Measurements from ENCODE around the gene GRAMD2A.

The GRAMD2A gene

DNA sequence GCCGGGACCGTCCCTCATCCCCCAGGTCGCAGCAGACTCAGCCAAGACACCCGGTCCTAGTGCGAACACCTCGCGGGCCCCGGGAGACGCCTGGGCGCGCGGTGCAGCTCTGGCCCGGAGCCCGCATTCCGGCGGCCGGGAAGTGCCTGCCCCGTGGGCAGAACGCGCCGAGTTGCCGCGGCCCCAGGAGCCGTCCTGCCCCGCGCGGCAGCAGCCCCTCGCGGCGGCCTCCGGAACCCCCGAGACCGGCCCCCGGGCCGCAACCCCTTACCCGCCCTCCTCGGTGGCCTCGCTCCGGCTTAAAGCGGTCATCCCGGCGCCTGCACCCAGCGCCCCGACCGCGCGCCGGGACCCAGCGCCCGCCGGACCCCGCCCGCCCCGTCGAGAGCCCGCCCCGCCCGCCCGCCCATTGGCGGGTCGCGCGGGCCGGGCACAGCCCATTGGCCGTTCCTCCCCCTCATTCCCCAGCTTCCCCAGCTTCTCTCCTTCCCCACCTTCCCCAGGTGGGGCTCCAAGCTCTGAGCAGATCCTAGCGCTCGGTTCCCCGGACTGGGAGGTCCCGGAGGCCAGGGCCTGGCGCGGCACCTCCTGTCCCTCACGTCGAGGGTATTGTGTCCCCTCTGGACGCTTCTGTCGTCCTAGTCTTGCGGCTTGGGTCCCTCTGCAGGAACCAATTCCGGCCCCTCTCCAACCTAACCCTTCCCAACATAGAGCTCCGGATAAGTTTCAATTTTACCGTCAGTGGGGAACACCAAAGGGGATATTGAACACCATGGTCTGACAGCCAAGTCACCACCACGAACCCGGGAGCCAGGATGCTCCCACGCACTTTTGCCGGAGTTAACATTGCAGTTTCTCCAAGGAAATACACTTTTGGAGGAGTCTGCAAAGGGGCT is at the start of gene GRAMD2A:
Gene GRAMD2A (minus strand): TSS at position 328 of the 896 bp plus-strand sequence.
- no peak for DNase-seq (ENCODE audit: low read depth, low spot score)

DNA sequence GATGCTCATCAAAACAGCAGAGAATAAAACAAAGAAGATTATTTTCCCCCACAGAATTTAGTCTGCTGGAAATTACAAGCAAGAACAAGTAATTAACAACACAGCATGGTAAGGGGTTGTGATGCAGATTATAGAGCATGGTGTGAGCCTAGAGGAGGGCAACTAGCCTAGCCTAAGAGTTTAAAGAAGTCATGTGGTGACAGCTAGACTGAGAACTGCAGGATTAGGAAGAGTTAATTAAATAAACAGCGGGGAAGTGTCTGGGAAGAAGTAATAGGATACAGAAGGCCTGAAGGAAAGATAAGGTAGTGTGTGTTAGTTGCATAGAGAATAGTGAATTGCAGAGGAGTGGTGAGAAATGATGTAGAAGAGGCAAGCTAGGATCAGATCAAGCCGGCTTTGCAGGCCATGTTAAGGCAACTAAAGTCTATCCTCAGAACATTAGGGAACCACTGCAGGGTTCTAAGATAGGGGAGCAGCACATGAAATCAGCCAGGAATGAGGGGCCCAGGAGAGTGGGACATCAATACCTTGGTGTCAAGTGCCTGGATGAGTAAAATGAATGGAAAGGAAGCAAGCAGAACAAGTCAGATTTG is 45.3 kb upstream of the GRAMD2A start:
- no peak for DNase-seq (ENCODE audit: low read depth, low spot score)

- DNase-seq (ENCODE audit: low read depth, low spot score): no peak
These were observed 42.1 kb upstream of the GRAMD2A start for GRCh38 chr15:72239652-72240051.

- no peak for DNase-seq (ENCODE audit: low read depth, low spot score)
These were observed 41.0 kb upstream of the GRAMD2A start for GRCh38 chr15:72238586-72238985.

DNA sequence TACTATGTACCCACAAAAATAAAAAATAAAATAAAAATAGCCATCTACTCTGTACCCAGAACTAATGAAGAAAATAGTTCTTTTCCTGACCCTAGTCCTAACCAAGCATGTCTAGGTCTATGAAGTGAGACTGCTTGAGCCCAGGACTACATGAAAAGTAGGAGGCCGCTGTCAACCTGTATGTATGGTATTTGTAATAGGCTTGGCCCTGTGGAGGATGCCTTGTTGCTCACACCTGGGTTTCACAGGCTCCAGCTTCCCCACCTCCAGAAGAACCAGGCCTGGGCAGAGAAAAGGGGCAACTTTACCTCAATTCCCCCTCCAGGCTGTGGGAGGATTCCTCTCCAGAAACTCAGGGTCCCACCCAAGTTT is 40.3 kb upstream of the GRAMD2A start:
- no peak for DNase-seq (ENCODE audit: low read depth, low spot score)

DNA sequence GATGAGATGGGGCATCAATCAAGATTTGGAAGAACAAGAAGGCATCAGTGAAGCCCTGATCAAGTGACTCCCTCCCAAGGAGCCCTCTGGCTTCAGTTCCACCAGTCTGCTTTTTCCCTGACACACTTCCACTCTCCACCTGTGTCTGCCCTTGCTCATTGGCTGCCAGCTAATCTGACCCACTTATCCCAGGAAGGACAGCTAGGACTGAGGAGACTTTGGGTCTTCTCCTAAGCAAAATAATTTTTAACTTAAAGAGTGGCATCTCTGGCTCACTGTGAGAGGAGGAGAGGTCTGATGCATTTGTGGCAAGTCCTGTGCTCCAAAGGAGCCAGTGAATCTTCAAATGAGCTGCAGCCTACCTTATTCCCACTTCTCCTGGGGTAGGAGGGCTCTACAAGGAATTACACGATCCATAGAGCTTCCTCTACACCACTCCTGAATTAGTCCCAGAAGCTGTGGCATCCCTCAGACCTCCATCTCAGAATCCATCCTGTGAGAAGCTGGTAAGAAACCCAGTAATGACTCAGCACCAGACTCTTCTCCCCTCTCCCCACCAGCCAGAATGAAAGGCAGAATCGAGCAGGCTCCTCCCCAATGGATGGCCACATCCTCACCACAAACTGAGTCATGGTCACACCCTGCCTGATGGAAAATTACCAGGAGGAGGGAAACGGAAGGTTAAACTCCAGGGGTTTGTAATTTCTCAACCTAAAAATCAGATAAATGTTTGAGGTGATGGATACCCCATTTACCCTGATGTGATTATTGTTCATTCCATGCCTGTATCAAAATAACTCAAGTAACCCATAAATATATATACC is 39.7 kb upstream of the GRAMD2A start:
- peak; percentile 78 for DNase-seq (ENCODE audit: low read depth, low spot score)

DNA sequence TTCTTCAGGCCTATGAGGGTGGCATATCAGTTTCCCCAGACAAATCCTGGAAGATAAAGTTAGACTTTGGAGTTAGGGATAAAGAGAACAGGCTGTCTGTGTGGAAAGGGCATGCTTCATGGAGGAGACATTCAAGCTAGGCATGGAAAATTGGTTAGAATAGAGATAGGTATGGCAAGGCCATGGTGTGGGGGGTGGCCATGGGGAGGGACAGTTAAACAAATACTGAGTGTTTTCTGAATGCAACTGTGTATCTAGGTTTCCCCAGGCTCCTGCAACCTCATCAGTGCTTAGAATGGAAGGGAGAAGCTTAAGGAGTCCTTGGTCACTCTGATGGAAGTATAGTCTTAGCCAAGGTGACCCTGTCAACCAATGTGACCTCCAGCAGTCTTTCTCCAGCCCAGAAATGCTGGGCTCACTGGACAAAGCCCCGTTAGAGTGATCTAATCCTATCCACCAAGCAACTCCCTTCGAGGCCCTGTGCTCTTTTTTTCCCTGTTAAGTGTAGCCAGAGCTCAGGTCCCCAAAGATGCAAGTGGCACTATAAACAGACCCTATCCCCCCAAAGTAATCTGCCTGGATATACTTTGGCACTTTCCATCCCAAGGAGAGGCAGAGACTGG is 38.9 kb upstream of the GRAMD2A start:
- no peak for DNase-seq (ENCODE audit: low read depth, low spot score)

- no peak for DNase-seq (ENCODE audit: low read depth, low spot score)
These were observed 37.7 kb upstream of the GRAMD2A start for GRCh38 chr15:72235298-72235697.

DNA sequence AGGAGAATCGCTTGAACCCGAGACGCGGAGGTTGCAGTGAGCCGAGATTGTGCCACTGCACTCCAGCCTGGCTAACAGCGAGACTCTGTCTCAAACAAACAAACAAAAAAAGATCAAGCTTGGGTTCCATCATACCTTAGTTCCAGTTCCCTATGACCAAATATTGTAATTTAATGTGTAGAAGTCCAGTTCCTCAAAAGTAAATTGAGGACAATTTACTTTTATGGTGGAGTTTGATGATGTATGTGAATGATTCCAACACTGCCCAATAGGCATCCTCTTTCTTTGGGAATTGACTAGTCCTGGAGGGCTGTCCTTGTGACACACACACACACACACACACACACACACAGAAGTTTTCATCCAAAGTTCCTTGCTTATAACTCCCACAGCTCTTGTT is 36.2 kb upstream of the GRAMD2A start:
- no peak for DNase-seq (ENCODE audit: low read depth, low spot score)

DNA sequence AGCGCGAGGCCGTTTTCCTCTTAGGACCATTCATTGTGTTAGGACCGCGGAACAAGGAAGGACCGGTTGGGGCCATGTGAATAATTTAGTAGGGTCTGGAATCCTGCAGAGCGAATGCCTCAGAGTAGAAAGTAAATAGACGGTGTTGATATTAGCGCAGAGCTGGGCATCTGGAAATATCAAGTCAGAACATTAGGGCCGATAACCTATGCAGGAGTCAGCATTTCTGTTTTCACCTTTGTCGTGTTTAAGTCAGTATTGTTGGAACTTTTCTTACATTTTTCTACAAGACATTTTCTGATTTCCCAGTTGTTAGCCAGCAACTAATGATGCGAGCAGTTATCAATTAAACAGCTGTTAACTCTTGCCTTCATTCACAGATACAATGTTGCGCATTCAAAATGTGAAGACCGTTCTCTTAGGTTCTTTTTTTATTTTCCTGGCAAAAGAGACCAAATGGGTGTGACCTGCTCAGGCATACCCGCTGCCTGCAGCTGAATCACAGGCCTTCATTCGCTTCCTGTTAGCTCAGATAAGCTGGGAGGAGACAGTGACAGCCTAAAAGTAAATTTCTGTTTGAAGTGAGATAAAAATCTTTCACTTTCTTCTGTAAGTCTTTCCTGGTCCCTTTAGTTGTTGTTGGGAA is 34.4 kb upstream of the GRAMD2A start:
- no peak for DNase-seq (ENCODE audit: low read depth, low spot score)

GRCh38 chr15:72231066-72231832 is 33.7 kb upstream of the GRAMD2A start, which contains the start of gene PKM:
Gene PKM, minus strand, starts transcription at chr15:72231190. Its CDS starts 12,093 bp downstream, at chr15:72219097.
- DNase-seq (ENCODE audit: low read depth, low spot score): peak; percentile 65

- peak; percentile 75 for DNase-seq (ENCODE audit: low read depth, low spot score)
These were observed 32.8 kb upstream of the GRAMD2A start for GRCh38 chr15:72230197-72231065.

DNA sequence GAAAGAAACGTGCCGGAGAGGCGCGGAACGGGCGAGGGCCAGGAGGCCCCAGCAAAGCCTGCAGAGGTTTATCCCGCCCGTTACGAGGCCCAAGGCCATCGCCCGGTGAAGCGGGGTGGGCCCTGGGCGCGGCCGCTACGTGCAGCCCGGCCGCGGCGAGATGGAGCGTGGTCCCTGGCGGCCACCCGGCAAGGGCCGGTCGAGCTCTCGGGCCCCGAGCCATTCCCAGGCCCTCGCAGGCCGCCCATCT is 32.3 kb upstream of the GRAMD2A start:
- no peak for DNase-seq (ENCODE audit: low read depth, low spot score)

- no peak for DNase-seq (ENCODE audit: low read depth, low spot score)
These were observed 31.7 kb upstream of the GRAMD2A start for GRCh38 chr15:72229076-72229946.

GRCh38 chr15:72227720-72228119 is 30.1 kb upstream of the GRAMD2A start:
- no peak for DNase-seq (ENCODE audit: low read depth, low spot score)

- no peak for DNase-seq (ENCODE audit: low read depth, low spot score)
These were observed 29.6 kb upstream of the GRAMD2A start for GRCh38 chr15:72227192-72227586.

- no peak for DNase-seq (ENCODE audit: low read depth, low spot score)
These were observed 25.7 kb upstream of the GRAMD2A start for GRCh38 chr15:72223278-72223677.

- DNase-seq (ENCODE audit: low read depth, low spot score): no peak
These were observed 24.8 kb upstream of the GRAMD2A start for GRCh38 chr15:72222393-72222792.

DNA sequence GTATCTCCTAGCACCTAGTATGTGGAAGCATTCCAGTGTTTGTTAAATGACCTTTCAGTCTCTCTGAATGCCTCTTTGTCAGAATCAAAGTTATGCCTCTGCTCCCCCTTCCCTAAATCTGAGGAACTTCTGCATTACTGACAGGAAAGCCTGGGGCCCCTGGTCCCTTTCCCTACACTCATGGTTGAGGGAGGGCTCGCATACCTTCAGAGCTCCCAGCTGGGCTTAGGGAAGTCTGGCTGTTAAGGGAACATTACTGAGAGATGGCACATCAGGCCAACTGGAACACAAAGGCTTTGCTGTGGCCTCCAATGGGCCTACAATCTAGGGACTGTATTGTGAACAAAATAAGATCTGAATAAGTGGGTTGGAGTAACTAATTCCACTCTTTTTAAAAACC is 23.1 kb upstream of the GRAMD2A start:
- no peak for DNase-seq (ENCODE audit: low read depth, low spot score)

Measured in brain pericyte (primary cell).